GM12801 (cell line): ENCODE measurements around the gene TIMP3.

ENCODE experiments used
- TF ChIP-seq, protein P1 (sequence below): IDR thresholded peaks from one replicate; pipeline ENCODE4 v1.5.1; 2011; ENCODE audit warnings: control low read depth; ENCODE audit not compliant: insufficient read length; ENCODE audit errors: extremely low read depth

Gene TIMP3

GRCh38 chr22:32789797-32790620, 11.5 kb upstream of the TIMP3 start:
- TF ChIP-seq, protein P1, sequence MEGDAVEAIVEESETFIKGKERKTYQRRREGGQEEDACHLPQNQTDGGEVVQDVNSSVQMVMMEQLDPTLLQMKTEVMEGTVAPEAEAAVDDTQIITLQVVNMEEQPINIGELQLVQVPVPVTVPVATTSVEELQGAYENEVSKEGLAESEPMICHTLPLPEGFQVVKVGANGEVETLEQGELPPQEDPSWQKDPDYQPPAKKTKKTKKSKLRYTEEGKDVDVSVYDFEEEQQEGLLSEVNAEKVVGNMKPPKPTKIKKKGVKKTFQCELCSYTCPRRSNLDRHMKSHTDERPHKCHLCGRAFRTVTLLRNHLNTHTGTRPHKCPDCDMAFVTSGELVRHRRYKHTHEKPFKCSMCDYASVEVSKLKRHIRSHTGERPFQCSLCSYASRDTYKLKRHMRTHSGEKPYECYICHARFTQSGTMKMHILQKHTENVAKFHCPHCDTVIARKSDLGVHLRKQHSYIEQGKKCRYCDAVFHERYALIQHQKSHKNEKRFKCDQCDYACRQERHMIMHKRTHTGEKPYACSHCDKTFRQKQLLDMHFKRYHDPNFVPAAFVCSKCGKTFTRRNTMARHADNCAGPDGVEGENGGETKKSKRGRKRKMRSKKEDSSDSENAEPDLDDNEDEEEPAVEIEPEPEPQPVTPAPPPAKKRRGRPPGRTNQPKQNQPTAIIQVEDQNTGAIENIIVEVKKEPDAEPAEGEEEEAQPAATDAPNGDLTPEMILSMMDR = no peak

- TF ChIP-seq, protein P1 = no peak
These were observed 10.4 kb upstream of the TIMP3 start for GRCh38 chr22:32791056-32791455.

DNA sequence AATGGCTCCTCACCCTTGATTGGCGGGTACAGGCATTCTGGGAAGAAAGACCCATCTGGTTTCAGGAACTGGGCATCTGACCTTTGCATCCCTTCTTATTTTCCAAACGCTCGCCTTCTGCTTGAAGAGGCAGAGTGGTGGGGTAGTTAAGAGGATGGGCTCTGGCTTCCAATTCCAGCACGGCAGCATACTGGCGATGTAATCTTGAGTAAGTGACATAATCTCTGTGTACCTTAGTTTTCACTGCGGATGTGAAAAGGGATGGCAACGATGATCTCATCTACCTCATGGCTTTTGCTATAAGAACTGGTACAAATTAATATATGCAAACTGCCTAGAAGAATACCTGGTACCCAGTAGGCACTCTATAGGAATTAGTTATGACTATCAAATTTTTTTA, 10.0 kb upstream of the TIMP3 start:
- TF ChIP-seq, protein P1 = no peak

DNA sequence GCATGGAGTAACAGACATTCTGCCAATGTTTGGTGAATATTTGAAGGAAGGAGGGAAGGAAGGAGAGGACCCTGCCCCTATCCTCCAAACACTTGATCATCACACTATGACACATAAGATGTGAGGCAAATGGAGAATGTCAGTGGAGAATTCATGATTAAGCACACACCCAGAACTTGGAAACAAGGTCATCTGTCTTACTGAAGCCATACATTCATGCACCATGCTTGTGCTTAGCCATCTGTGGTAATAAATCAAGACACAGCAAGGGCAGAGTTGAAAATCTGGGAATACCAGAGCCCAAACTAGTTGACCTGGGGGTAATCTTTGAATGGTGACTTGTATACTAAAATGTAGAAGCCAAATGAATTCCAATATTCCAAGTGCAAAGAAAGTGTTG, 7.9 kb upstream of the TIMP3 start:
- TF ChIP-seq, protein P1 = no peak

DNA sequence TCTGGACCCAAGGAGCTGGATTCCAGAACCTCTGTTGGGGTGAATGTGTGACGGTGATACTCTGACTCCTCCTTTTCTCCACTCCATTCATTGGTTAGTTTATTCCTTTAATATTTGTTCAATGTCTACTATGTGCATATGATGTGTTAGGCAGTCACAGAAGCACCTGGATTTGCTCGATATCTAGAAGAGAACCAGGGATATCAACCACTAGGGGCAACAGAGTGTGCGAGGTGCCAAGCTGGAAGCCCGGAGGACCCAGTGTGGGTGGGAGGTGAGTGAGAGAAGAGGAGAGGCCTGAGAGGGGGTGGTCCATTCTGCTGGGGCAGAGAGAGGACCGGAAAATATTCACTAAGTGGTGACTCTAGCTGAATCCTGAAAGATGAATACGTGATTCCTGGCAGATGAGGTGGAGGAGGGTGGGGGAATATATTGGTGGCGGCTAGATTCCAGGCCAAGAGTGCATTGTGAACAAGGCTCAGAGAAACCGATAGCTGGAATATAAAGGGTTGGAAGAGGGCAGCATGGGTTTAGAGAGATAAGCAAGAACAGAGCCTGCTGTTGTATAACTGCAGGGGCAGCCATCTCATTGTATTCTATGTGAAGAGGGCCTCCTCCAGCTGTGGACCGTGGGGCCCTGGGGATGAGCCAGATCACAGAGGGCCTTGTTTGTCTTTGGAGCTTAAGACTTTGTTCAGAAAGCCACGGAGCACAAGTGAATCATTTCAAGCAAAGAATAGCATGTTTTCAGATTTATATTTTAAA, 6.9 kb upstream of the TIMP3 start:
- TF ChIP-seq, protein P1 = no peak

- TF ChIP-seq, protein P1 = no peak
These were observed 6.3 kb upstream of the TIMP3 start for GRCh38 chr22:32795214-32795596.

GRCh38 chr22:32796865-32797573, 4.5 kb upstream of the TIMP3 start:
- TF ChIP-seq, protein P1 = no peak
